Astrocyte (in vitro differentiated cells and primary cell): ENCODE measurements around the gene ELK3.

Experiments used
- CTCF ChIP-seq: IDR thresholded peaks from 2 replicates; pipeline ENCODE4 v1.5.1; 2011; ENCODE audit warnings: low read depth, mild to moderate bottlenecking, inconsistent platforms, low read length, moderate library complexity; ENCODE audit not compliant: insufficient read depth
- EZH2 ChIP-seq: IDR thresholded peaks from 2 replicates; pipeline ENCODE4 v1.6.1; 2012; ENCODE audit warnings: mild to moderate bottlenecking, low read length, inconsistent platforms; ENCODE audit not compliant: insufficient read depth

GRCh38 chr12:96265836-96266235, 71.7 kb downstream of the ELK3 start:
- TF ChIP-seq CTCF = no peak
- TF ChIP-seq EZH2 = no peak
